HG03432 (cell line): ENCODE results near the gene TATDN2.
"Not testable (repeated sequence)": the region's sequence is repeated elsewhere in the genome, so short reads cannot be mapped to it uniquely, and the experiment has no call there.

ENCODE experiments used
- ATAC-seq: cut with Tn5 transposase; IDR thresholded peaks from one replicate; pipeline ENCODE4 v1.9.1; 2021; ENCODE audit warnings: mild to moderate bottlenecking, moderate library complexity; ENCODE audit not compliant: unreplicated experiment

The TATDN2 gene

DNA sequence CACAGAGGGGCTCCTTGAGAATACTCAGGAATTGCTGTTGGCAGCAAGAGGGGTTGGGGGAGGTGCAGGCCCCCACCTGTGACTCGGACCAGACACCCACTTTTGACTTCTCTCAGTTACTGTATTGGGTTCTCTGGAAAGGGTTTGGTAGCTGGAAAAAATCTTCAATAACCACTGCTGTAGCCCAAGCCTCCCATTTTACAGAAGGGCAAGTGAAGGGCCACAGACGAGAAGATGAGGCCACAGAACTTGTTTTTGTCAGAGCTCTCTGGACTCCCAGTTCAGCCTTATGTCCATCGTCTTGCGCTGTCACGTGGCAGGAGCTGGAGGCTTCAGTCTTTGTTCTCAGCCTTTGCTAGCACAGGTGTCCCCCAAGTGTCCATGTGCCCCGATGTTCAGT is 12.7 kb upstream of the TATDN2 start:
- no peak for ATAC-seq

DNA sequence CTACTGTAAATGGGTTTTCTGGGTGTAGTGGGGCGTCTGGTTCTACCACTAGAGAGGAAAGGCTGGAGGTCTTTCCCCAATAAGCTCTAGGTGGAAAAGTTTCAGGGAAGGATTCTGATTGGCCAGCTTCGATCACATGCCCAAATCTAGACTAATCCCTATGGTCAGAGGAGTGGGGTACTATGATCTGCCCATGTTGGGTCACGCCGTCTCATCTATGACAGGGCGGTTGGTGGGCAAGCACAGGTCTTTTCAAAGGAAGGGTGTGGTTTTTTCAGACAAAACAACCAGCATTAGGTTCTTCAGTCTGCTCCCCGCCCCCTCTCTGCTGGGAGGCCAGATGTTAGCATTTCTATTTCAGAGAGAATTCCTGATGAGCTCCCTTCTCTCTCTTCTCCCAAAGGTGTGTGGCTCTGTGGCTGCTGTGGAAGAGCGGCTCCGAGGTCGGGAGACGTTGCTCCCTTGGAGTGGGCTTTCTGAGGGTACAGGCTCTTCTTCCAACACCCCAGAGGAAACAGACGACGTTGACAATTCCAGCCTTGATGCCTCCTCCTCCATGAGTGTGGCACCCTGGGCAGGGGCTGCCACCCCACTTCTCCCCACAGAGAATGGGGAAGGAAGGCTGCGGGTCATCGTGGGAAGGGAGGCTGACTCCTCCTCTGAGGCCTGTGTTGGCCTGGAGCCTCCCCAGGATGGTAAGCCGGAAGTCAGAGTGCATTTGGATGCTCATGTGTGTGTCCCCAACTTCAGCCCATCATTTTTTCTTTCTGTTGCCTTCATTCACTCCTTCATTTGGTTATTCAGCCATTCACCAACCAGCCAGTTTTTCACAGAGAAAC is 9.7 kb upstream of the TATDN2 start:
- no peak for ATAC-seq

DNA sequence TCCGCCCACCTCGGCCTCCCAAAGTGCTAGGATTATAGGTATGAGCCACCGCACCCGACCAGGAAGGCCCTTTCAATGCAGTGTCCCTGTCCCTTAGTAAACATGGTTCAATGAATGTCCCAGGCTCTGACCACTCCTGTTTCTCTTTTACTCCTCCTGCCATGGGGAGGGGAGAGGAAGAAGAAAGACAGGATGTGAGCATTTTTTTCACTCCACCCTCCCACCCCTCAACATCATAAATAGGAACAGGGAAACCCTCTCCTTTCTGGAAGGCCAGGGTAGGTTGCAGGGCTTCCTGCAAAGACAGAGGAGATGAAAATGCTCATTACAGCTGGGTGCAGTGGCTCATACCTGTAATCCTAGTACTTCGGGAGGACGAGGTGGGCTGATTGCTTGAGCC is 7.5 kb upstream of the TATDN2 start:
- no peak for ATAC-seq

DNA sequence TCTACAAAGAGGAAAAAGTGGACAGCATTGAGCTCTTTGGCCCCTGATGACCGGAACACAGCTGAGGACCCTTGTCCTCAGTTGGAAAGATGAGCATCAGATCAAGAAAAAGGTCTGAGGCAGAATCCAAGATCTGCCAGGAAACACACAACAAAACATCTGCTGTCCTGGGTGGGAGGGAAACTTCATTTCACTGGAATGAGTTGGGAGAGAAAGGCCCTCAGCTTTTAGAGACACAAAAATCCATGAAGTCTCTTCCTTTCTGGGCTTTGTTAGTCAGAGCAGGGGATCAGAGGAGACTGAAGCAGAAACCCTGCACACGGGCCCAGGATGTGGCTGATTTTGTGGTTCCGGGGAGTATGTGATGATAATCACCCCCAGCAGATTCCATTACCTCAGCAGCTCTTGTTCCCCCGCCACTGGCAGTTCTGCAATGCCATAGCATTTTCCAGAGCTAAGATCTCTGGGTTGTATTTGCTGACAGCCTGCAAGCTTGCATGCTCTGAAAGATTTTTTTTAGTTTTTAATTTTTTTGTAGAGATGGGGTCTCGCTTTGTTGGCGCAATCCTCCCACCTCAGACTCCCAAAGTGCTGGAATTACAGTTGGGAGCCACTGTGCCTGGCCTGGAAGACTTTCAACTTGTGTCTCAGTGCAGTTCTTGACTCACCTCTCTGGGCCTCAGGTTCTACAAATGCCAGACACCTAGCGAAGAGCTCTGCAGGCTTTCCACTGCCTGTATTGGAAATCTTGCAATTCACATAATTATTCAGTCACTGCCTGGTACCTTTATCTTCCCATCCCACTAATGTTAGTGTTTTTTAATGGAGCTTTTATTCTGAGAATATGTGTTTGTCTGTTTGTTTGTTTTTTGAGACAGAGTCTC is 5.8 kb upstream of the TATDN2 start:
- no peak for ATAC-seq

DNA sequence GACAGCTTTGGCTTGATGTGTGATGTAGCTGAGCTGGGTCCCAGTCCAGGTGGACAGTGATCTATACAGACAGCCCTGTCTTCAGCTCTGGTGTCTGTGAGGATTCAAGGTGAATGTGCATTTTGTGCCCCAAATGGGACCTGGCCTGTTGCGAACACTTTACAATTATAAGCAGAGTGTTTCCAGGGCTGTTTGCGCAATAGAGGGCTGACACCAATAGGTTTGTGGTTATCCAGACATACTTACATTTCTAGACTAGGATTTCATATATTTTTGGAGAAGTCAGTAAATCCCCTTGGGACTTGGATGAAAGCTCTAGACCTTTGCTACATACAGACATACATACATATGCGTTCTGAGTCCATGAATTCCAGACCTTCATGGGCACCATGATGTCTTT is 4.2 kb upstream of the TATDN2 start:
- no peak for ATAC-seq

DNA sequence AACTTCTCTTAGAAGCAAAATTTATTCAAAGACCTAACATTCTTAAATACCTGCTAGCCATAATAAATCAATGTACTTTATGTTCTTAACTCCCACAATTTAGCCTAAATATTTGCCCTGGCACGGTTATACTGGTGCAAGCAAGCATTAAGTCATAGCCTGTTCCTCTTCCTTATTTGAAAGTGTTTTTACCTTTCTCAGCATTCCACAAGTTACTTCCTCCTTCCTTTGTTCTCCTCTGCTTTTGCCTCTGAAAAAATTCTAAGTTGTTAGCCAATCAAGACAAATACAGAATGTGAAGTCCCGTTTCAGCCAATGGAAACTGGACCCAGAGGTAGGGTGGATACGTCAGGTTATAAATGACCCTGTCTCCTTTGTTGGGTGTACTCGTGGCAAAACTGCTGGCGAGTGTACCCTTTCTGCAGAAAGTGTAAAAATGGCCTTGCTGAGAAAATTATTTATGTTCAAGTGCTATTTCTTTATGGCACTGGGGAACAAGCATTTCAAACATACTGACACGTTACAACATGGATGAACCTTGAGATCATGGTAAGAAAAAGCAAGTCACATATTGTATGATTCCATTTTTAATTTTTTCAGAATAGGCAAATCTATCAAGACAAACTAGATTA is 3.1 kb upstream of the TATDN2 start:
- ATAC-seq = no peak

DNA sequence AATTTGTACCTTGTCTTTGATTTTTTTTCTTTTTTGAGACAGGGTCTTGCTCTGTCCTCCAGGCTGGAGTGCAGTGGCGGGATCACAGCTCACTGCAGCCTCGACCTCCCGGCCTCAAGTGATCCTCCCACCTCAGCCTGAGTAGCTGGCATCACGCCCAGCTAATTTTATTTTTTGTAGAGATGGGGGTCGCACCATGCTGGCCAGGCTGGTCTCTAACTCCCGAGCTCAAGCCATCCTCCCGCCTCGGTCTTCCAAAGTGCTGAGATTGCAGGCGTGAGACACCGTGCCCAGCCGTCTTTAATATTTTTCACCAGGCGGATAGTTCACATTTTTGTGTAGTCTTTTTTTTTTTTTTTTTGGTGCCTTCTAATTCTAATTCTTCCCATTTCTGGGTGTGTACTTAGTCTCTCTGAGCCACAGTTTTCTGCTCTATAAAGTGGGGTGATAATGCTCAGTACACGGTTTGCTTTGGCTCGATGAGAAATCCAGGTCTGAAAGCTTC is 528 bp upstream of the TATDN2 start:
- ATAC-seq = no peak

DNA sequence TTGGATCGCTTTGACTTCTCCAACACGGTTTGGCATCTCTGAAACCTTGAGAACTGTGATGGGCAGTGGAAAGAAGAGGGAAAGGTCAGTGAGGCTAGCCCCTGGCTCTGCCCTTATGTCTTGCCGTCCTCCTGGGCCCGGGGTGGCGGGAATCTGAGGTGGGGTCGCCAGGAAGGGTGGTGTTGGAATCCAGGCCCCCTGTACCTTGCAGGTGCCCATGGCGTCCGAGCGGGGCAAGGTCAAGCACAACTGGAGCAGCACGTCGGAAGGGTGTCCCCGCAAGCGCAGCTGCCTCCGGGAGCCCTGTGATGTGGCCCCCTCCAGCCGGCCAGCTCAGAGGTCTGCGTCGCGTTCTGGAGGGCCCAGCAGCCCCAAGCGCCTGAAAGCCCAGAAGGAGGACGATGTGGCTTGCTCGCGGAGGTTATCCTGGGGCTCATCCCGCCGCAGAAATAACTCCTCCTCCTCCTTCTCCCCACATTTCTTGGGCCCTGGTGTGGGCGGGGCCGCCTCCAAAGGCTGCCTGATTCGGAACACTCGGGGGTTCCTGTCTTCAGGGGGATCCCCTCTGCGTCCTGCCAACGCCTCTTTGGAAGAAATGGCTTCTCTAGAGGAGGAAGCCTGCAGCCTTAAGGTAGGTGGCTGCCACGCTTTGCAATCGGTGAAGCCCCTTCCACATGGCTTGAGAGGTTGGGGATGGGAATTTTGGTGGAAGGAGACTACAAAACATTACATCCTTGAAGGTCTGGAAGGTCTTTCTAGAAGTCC is 907 bp downstream of the TATDN2 start:
- peak; percentile 19 for ATAC-seq

DNA sequence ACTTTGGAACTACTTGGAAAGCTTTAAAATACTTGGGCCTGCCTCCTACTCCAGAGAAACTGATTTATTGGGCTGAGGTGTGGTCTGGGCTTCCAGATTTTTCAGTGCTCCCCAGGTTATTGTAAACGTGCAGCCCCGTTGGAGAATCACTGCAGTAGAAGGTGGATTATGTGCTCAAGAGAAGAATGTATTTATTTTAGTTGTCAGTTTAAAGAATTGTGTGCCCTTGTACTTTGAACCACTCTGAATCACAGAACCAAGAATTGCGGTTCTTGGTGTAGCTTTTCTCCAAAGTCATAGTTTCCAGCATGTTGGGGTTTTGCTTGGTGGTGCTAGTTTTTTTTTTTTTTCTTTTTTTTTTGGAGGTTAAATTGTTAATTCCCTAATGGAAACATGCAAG is 1.6 kb downstream of the TATDN2 start:
- ATAC-seq = no peak

DNA sequence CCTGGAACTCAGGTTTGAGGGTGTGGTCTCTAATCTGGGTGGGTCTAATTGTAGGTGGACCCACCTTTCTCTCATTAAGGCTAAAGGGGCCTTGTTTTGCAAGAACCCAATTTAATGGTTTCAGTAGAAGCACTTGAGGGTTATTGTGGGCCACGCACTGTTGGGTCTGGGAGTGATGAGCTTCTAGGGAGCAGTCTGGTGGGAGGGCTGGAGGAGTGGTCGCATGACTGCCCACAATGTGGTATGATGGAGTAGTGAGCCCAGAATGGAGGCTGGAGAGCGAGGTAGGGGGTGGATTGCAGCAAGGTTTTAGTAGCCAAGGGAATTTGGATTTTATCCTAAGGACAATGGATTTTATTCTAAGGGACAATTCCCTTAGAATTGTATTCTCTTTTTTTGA is 2.7 kb downstream of the TATDN2 start:
- ATAC-seq = no peak

DNA sequence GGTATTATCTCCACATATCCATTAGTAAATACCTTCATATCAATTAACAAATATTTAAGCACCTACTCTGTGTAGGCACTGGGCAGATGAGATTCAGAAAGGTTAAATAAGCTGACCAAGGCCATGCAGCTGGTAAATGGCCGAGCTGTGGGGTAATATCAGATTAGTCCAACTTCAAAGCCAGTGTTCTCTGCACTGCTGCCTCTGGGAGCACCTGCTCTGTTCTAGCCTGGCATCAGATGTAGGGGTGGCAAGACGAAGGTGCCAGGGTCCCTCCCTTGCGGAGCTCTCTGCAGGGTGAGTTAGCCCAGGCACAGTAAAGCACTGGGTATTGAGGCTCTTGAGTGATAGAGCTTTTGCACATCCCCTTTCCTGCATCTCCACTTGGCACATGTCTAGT is 5.5 kb downstream of the TATDN2 start:
- no peak for ATAC-seq

DNA sequence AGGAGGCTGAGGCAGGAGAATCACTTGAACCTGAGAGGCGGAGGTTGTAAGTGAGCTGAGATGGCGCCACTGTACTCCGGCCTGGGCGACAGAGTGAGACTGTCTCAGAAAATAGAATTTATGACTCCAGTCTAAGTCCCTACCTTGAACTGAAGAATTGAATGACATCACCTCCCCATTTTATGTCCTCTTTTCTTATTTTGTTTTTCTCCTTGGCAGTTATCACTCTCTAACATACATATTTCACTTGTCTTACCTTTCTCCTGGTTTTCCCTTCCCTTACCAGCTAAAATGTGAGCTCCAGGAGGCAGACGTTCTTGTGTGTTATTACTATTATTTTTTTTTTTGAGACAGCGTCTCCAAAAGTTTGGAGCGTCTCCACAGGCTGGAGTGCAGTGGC is 7.6 kb downstream of the TATDN2 start:
- no peak for ATAC-seq

DNA sequence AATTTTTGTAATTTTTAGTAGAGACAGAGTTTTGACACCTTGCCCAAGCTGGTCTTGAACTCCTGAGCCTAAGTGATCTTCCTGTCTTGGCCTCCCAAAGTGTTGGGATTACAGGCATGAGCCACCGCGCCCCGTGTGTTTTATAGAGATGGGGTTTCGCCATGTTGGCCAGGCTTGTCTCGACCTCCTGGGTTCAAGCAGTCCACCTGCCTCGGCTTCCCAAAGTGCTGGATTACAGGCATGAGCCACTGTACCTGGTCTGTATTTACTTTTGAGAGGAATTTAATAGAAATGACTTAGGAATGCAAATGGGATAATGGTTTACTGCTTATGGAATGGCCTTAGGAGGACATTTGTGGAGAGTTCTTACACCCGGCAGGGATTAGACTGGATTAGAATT is 10.8 kb downstream of the TATDN2 start:
- no peak for ATAC-seq

DNA sequence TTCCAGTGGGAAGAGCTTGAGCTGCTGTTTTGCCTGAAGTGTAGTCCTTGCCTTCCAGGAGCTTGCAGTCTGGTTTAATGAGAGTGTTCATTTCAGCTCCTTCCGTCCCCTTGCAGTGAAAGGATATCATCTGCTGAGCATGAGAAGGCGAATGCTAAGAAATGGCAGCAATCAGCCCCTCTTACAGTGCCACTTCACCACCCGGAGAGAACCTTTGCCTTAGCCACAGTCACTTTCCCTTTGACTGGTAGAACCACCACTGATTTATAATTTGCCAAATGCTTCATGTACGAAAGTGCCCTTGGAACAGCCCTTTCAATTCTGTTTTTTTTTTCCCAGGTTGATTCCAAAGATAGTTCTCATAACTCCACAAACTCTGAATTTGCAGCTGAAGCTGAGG is 11.5 kb downstream of the TATDN2 start:
- ATAC-seq = no peak

DNA sequence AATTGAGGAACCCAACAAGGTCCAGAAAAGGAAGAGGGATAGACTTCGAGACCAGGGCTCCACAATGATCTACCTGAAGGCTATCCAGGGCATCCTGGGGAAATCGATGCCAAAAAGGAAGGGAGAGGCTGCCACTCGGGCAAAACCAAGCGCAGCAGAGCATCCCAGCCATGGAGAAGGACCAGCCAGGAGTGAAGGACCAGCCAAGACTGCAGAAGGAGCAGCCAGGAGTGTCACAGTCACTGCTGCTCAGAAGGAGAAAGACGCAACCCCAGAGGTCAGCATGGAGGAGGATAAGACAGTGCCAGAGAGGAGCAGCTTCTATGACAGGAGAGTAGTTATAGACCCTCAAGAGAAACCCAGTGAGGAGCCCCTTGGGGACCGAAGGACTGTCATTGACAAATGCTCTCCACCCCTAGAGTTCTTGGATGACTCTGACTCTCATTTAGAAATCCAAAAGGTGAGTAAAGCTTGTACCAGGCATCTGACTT is 12.0 kb downstream of the TATDN2 start:
- no peak for ATAC-seq

DNA sequence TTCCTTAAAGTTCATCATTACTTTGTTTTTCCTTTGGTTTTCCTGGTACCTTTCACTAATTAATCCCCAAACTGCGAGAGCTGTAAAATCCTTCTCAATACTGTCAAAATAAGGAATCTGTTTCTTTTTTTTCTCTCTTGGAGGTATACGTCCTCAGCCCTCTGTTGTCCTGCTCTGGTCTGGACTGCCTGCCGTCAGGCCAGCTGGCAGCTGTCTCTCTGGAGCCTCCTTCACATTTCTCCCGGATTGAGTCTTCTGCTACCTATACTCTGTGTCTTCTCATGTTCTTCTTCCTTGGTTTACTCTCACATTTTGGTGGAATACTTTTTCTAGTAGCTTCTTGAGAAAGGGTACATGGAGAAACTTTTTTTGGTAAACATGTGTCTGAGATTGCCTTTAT is 13.8 kb downstream of the TATDN2 start:
- ATAC-seq = no peak

DNA sequence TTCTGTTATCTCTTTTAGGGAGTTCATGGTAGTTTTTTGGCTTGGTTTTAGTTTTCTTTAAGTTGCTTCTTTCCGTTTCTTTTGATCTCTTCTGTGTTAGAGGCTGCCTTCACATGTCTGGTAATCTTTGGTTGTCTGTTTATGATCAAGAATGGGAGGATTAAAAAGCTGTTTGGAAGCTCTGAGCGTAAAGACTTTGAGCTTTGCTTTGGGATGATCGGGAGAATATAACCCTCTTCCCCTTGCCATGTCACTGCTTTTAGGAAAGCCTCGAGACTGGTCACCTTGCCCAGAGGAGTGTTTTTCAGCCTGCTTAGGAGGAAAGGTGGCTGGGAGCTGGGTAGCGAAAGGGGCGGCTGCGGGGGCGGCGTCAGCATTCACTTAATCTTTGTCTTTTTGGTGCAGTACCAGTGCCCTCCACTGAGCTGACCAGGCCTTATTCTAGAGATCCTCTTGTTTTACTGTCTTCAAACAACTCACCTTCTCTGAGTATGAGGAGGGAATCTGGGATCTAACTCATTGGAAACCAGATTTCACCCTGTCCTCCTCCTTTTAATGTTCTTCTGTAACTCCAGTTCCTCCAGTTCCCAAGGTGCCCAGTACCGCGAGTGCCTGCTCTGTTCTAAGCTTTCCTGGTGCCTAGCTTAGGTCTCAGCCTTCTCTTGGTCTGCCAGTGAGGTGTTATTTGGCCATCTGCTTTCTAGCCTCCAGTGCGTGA is 15.5 kb downstream of the TATDN2 start:
- ATAC-seq = no peak

DNA sequence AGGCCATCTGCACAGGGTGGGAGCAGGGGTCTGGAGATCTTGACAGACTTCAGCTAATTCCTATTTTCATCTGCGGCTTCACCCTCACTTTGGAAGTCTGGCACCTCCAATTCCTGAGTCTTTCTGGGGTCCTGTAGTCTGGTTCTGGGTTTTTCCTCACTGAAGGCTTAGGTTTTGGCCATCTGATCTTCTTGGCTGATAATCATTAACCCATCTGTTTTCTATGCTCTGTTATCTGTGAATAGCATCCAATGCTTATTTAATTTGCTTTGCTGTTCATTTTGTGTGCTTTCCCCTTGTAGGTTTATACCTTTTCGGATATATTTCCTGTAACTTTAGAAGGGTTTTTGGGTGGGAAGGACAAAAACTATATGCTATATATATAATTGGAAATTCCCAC is 17.6 kb downstream of the TATDN2 start:
- no peak for ATAC-seq

DNA sequence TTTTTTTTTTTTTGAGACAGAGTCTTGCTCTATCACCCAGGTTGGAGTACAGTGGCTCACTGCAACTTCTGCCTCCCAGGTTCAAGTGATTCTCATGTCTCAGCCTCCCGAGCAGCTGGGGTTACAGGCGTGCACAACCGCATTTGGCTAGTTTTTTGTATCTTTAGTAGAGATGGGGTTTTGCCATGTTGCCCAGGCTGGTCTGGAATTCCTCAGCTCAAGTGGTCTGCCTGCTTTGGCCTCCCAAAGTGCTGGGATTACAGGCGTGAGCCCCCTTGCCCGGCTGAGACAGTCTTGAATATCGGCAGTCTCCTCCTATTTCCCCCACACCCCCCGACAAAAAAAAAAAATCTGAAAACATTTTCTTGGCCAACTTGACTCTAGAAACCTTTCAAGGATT is 18.7 kb downstream of the TATDN2 start:
- not testable (repeated sequence) for ATAC-seq

DNA sequence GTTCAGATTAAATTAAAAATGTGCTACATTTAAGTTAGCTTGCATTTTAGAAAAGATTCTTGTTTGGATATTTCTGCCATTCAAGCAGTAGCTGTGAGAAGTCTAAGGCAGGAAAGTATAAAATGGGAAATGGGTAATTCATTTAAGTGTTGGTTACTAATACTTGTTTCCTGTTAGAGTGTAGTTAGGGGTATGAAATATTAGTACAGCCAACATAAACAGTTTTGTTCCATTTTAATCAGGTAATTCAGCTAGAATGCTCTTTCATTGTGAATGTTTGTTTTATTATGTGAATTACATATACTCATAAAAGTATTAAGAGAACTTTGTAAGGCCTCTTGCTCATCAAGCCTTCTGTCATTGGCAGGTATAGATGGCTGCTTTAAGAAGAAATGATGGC is 19.9 kb downstream of the TATDN2 start:
- ATAC-seq = no peak
